ENCODE measurements around the gene FTH1. TPM values are rescaled to one million over a fixed set of nuclear protein-coding genes. Genes with fewer than 3 reads are reported as not detected.

FTH1 gene
- total and polyA plus RNA-seq, 2 of the 13 experiments (the other 11 are each of a cell fraction or from before 2014, with no cell fraction given): 607 to 760 TPM

- no peak for TF ChIP-seq ETS1 (CRISPR knock-in tag; IDR thresholded peaks at IDR 0.05)
- peak; percentile 44; the same call in 1 of the 2 replicates for TF ChIP-seq PHF21A (CRISPR knock-in tag; IDR thresholded peaks at IDR 0.05)
- TF ChIP-seq PRPF4 (IDR thresholded peaks at IDR 0.05; ENCODE audit: low read depth, low read length, poor library complexity, severe bottlenecking): no peak
- TF ChIP-seq ZNF644 (CRISPR knock-in tag; IDR thresholded peaks at IDR 0.05; ENCODE audit: low read depth): peak; percentile 12; the same call in 1 of the 2 replicates
- TF ChIP-seq PREB (CRISPR knock-in tag; IDR thresholded peaks at IDR 0.05): no peak
- no peak for TF ChIP-seq NR3C1 (CRISPR knock-in tag; IDR thresholded peaks at IDR 0.05)
- TF ChIP-seq ZNF547 (CRISPR knock-in tag; IDR thresholded peaks at IDR 0.05): no peak
- no peak for TF ChIP-seq THAP8 (CRISPR knock-in tag; IDR thresholded peaks at IDR 0.05; ENCODE audit: borderline replicate concordance)
- no peak for TF ChIP-seq ZNF484 (CRISPR knock-in tag; IDR thresholded peaks at IDR 0.05; ENCODE audit: borderline replicate concordance, low read depth)
- TF ChIP-seq ZNF205 (CRISPR knock-in tag; IDR thresholded peaks at IDR 0.05): 0 out of 2 replicates have a peak, but pooled peaks have one; percentile 15
- TF ChIP-seq CTCF (CRISPR knock-in tag; IDR thresholded peaks at IDR 0.05): no peak
- no peak for TF ChIP-seq MBD4 (IDR thresholded peaks at IDR 0.05; ENCODE audit: borderline replicate concordance, low read length)
- TF ChIP-seq SIX4 (CRISPR knock-in tag; IDR thresholded peaks at IDR 0.05): no peak
- no peak for TF ChIP-seq NCOR1 (IDR thresholded peaks at IDR 0.05; ENCODE audit: borderline replicate concordance, low read length)
- TF ChIP-seq ZSCAN20 (CRISPR knock-in tag; IDR thresholded peaks at IDR 0.05; ENCODE audit: borderline replicate concordance): no peak
- TF ChIP-seq ZNF260 (CRISPR knock-in tag; IDR thresholded peaks at IDR 0.05; ENCODE audit: borderline replicate concordance, low read depth): no peak
- peak; percentile 74 for TF ChIP-seq NCOA2 (CRISPR knock-in tag; IDR thresholded peaks at IDR 0.05)
- no peak for TF ChIP-seq HMGA1 (CRISPR knock-in tag; conservative IDR thresholded peaks at IDR 0.05)
- no peak for TF ChIP-seq PCBP1 (IDR thresholded peaks at IDR 0.05; ENCODE audit: borderline replicate concordance, low read depth, low read length)
- no peak for TF ChIP-seq ISL2 (CRISPR knock-in tag; IDR thresholded peaks at IDR 0.05)
- TF ChIP-seq SETDB1 (CRISPR knock-in tag; IDR thresholded peaks at IDR 0.05; ENCODE audit: borderline replicate concordance): no peak
- TF ChIP-seq MLLT10 (CRISPR knock-in tag; IDR thresholded peaks at IDR 0.05): no peak
- peak; percentile 46; the same call in 1 of the 2 replicates for TF ChIP-seq SAP130 (CRISPR knock-in tag; IDR thresholded peaks at IDR 0.05; ENCODE audit: low read depth)
- TF ChIP-seq TCF7 (IDR thresholded peaks at IDR 0.05; ENCODE audit: low read depth): peak; percentile 43; the same call in 1 of the 2 replicates
- peak; percentile 37; the same call in 1 of the 2 replicates for TF ChIP-seq ZBTB34 (CRISPR knock-in tag; IDR thresholded peaks at IDR 0.05)
- TF ChIP-seq ZNF672 (CRISPR knock-in tag; IDR thresholded peaks at IDR 0.05): no peak
These were observed 43.6 kb upstream of the FTH1 start (continued) for GRCh38 chr11:62010935-62011528.

All from HepG2 (cell line).